GM12891 (cell line): ENCODE results near the gene PRDX5.

Experiments
- PAX5 ChIP-seq: IDR thresholded peaks from 2 replicates; pipeline ENCODE4 v1.6.1; 2011; ENCODE audit warnings: low read length, moderate library complexity, mild to moderate bottlenecking; ENCODE audit not compliant: insufficient read depth, severe bottlenecking
- POLR2A ChIP-seq: IDR thresholded peaks from 2 replicates; pipeline ENCODE4 v1.6.1; 2011; ENCODE audit warnings: low read depth, low read length, control low read depth
- POLR2AphosphoS5 ChIP-seq: IDR thresholded peaks from 2 replicates; pipeline ENCODE4 v1.6.1; 2011; ENCODE audit warnings: low read depth, low read length, control low read depth
- POU2F2 ChIP-seq: IDR thresholded peaks from 2 replicates; pipeline ENCODE4 v1.6.1; 2011; ENCODE audit warnings: low read depth, mild to moderate bottlenecking, control low read depth, low read length, moderate library complexity
- SPI1 ChIP-seq: IDR thresholded peaks from 2 replicates; pipeline ENCODE4 v1.6.1; 2011; ENCODE audit warnings: low read depth, low read length, control low read depth
- TAF1 ChIP-seq: IDR thresholded peaks from 2 replicates; pipeline ENCODE4 v1.6.1; 2011; ENCODE audit warnings: low read depth, low read length, control low read depth

GRCh38 chr11:64348383-64349024, 30.6 kb downstream of the PRDX5 start:
- no peak for TF ChIP-seq POLR2A
- no peak for TF ChIP-seq POLR2AphosphoS5
- TF ChIP-seq TAF1: no peak
- TF ChIP-seq PAX5: no peak
- no peak for TF ChIP-seq SPI1
- no peak for TF ChIP-seq POU2F2
